ENCODE results near the gene HIVEP2. TPM values are rescaled to one million over a fixed set of nuclear protein-coding genes. Genes with fewer than 3 reads are reported as not detected.
"Not testable (repeated sequence)": the region's sequence is repeated elsewhere in the genome, so short reads cannot be mapped to it uniquely, and the experiment has no call there.

HIVEP2 gene, protein sequence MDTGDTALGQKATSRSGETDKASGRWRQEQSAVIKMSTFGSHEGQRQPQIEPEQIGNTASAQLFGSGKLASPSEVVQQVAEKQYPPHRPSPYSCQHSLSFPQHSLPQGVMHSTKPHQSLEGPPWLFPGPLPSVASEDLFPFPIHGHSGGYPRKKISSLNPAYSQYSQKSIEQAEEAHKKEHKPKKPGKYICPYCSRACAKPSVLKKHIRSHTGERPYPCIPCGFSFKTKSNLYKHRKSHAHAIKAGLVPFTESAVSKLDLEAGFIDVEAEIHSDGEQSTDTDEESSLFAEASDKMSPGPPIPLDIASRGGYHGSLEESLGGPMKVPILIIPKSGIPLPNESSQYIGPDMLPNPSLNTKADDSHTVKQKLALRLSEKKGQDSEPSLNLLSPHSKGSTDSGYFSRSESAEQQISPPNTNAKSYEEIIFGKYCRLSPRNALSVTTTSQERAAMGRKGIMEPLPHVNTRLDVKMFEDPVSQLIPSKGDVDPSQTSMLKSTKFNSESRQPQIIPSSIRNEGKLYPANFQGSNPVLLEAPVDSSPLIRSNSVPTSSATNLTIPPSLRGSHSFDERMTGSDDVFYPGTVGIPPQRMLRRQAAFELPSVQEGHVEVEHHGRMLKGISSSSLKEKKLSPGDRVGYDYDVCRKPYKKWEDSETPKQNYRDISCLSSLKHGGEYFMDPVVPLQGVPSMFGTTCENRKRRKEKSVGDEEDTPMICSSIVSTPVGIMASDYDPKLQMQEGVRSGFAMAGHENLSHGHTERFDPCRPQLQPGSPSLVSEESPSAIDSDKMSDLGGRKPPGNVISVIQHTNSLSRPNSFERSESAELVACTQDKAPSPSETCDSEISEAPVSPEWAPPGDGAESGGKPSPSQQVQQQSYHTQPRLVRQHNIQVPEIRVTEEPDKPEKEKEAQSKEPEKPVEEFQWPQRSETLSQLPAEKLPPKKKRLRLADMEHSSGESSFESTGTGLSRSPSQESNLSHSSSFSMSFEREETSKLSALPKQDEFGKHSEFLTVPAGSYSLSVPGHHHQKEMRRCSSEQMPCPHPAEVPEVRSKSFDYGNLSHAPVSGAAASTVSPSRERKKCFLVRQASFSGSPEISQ (N-terminal part only)
- total RNA-seq: 3.0 TPM

GRCh38 chr6:142945049-142945445, at the start of gene HIVEP2:
Gene HIVEP2 (minus strand): TSS chr6:142945176. CDS start chr6:142774738, 170,438 bp downstream.
- ATAC-seq (peak; percentile 55), DNase-seq (ENCODE audit: low spot score) (peak; percentile 94)

- no peak for DNase-seq (ENCODE audit: low spot score)
Measured at GRCh38 chr6:142993977-142994376, 49.0 kb upstream of the HIVEP2 start.

GRCh38 chr6:142987490-142987889, 42.5 kb upstream of the HIVEP2 start:
- DNase-seq (ENCODE audit: low spot score) (no peak), ATAC-seq (no peak)

More at GRCh38 chr6:142993977-142994376, 49.0 kb upstream of the HIVEP2 start:
- no peak for ATAC-seq

GRCh38 chr6:142985281-142985680, 40.3 kb upstream of the HIVEP2 start:
- DNase-seq (ENCODE audit: low spot score): no peak
- ATAC-seq: no peak

DNA sequence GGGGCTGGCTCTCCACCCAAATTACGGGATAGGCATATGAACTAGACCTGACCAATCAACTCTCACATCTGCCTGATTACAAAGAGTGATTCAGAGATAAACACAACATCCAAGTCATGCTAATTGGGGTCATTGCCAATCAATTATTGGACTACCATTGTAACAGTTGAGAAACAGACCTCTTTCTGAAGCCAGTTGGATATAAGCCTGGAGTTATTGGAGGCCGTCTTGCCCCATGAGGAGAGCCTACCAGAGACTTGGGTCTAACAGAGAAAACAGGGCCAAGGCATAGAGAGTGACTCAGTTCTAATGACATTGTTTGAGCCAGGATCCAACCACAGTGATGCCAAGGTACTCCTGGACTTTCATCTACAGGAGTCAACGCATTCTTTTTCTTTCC, 39.4 kb upstream of the HIVEP2 start:
- no peak for DNase-seq (ENCODE audit: low spot score)
- no peak for ATAC-seq

DNA sequence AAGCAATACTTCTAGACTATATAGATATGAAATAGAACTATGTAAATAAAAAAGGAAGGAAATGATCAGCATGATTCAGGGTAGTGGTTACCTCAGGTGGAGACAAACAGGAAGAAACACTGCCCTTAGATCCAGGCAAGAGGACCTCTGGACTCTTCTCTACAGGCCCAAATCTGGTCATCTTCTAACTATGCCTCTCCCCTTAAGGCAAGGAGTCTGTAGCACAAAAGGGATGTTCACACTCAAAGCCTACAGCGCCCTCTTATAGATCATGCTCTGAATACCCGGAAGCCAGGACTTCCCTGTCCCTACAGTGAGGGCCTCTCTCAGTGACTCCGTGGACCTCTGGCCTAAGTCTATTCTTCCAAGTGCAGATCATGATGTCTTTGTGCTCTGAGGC, 30.4 kb upstream of the HIVEP2 start:
- ATAC-seq (no peak), DNase-seq (ENCODE audit: low spot score) (no peak)

- not testable (repeated sequence) for ATAC-seq; DNase-seq (ENCODE audit: low spot score)
Measured at GRCh38 chr6:142970941-142971340, 26.0 kb upstream of the HIVEP2 start.

DNA sequence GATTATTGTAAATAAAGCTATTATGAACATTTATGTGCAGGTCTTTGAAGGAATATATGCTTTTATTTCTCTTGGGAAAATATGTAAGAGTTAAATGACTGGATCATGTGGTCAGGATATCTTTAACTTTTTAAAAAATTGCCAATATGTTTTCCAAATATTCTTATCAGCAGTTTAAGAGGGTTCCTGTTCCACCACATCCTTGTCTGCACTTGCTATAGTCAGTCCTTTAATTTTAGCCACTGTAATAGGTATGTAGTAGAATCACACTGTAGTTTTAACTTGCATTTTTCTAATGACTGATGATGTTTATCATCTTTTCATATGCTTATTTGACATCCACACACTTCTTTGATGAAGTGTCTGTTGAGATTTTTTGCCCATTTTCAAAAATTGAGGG, 23.6 kb upstream of the HIVEP2 start:
- DNase-seq (ENCODE audit: low spot score): no peak
- ATAC-seq: no peak

DNA sequence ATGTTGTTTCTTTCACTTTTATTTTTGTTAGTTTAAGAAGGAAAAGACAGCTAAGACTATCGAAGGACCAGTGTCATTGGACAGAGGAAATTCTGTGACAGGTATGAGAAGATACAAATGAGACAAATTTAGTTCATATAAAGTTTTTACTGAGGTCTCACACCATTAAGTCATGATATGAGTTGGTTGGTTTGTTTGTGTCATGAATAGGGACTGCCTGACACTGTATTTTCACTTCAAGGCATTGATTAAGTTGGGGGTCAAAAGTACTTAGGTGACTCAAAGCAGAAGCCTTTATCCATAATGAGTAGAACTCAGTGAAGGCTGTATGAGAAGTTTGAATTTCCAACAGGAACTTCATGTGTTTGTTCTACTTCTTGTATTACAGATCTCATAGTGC, 21.3 kb upstream of the HIVEP2 start:
- DNase-seq (ENCODE audit: low spot score) (no peak), ATAC-seq (no peak)

DNA sequence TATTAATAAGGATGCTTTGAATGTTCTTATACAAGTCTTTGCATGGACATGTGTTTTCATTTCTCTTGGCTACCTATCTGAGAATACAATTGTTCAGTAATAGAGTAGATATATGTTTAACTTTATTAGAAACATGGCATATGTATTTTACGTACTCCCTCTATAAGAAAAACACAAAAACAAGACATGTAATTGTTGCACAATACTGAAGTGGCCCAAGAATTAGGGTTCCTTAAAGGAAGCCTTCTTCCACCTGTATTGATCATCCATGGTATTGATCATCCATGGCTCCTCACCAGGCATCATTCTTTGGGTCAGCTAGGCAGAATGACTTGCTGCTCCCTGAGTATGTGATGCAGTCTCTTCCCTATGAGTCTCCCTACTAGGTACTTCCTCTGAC, 20.2 kb upstream of the HIVEP2 start:
- DNase-seq (ENCODE audit: low spot score): no peak
- no peak for ATAC-seq

- ATAC-seq: no peak
- no peak for DNase-seq (ENCODE audit: low spot score)
Measured at GRCh38 chr6:142960098-142960497, 15.1 kb upstream of the HIVEP2 start.

- no peak for DNase-seq (ENCODE audit: low spot score)
- ATAC-seq: no peak
Measured at GRCh38 chr6:142958343-142958742, 13.4 kb upstream of the HIVEP2 start.

GRCh38 chr6:142956726-142957125, 11.8 kb upstream of the HIVEP2 start:
- no peak for ATAC-seq
- no peak for DNase-seq (ENCODE audit: low spot score)

DNA sequence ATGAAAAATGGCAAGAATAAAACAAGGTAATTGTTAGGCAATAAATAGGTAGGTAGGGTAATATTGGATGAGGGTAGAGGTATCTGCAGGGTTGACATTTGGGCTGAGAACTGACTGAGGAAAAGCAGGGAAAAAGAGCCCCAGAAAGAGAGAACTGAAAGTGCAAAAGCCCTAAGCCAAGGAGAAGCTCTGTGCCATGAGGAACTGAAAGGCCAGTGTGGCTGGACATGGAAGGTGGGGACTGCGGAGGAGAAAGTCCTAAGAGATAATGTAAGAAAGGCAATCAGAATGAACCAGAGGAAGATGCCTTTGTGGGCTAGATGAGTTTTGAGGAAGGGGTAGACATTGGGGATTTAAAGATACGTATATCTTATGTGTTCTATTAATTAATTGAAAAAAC, 9.9 kb upstream of the HIVEP2 start:
- DNase-seq (ENCODE audit: low spot score) (no peak), ATAC-seq (peak; percentile 22)

DNA sequence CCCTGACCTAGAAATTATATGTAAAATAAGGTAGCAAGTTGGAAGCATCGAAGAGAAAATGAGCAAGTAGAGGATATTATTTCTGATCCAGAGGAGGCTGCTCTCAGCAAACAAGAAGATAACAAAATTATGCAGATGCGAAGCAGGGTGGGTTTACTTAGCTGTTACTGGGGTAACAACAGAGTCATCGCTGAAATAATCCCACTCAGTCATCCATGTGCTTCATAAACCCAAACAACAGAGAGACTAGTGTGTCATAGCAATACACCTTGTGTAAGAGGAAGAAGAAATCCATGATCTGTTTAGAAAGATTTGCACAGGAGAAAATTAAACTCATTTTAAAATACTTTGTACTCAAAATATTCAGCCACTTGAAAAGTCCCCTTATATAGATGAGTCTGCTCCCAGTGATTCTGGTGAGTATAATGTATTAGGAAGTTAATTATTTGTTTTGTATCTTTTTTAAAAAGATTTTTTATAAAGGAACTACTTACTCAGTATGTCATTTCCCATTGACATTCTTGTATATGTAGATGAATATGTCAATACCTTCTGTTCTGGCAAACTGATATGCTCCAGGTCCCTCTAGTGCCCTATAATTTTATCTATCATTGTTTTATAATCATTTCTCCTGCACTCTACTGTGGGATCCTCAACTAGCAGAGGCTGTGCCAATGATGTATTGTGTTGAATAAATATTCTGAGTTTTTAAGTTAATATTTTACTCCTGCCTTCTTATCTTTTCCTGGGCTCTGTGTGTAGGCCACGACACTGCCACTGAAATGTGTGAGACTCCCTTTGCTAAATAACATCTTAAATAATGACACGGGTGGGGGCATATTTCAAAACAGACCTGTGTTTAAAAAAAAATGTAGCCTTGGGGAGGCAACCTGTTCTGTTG, 8.6 kb upstream of the HIVEP2 start:
- DNase-seq (ENCODE audit: low spot score) (no peak), ATAC-seq (peak; percentile 87)

DNA sequence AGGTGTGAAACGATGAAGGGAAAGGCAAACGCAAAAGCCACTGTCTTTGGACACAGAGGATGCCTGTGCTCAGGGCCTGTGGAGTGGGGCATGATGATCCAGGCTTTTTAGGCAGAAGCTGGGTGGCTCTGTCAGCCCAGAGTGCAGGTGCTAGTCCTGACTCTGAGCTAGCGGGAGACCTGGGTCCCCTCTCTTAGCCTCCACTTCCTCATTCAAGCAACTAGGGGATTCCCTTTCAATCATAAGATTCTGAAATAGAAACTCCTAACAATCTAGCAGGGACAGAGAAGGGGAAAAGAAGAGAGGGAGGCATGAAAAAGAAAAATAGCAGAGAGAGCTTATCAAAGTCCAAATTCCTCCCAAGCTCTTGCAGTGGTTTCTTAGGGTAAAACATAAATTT, 7.6 kb upstream of the HIVEP2 start:
- ATAC-seq (no peak), DNase-seq (ENCODE audit: low spot score) (no peak)

GRCh38 chr6:142950291-142950690, 5.3 kb upstream of the HIVEP2 start:
- ATAC-seq (no peak), DNase-seq (ENCODE audit: low spot score) (no peak)

- no peak for DNase-seq (ENCODE audit: low spot score)
- no peak for ATAC-seq
Measured at GRCh38 chr6:142947714-142948480, 2.9 kb upstream of the HIVEP2 start.

DNA sequence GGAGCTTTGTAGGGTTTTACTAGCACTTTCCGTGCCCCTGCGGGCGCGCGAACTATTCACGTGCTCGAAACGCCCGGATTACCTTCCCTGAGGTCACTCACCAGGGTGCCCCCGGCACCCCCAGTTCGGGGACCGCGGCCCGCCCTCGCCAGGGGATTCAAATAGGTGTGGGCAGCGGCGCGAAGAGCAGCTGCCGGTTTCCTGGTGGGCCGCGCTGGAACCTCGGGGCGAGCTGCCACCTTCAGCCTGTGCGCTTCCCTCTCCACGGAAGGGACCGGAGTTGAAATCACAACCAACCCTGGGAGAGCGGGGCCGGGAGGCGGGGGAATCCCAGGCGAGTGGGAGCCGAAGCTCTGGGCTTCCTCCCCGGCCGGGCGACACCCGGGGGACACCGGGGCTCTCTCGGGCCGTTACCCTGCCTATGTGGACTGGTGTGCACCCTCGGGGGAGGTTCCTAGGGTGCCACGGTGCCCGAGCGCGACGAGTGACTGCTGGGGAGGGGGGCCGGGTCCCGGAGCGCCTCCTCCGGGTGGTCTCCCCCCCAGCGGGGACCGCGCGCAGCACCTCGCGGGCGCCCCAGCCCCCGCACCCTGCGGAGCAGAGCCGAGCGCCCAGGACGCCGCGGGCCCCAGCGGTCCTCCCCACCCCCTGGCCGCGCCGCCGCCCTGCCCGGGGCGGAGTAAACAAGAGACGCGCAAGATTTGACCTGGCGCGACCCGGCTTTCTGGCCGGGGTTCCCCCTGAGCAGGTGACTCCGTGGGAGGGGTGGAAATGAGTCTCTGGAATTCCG, 2.1 kb upstream of the HIVEP2 start:
- ATAC-seq (peak; percentile 68), DNase-seq (ENCODE audit: low spot score) (peak; percentile 96)

All from left lobe of liver (tissue), 2 donors.